RWPE2 (cell line): ENCODE results near the gene MMP21.

Experiments
- ATAC-seq: fragments of 200-7000 bp; cut with Tn5 transposase; 3 replicates; pipeline ENCODE4 v1.9.1; 2021; ENCODE audit warnings: low read depth
- DNase-seq: peaks from one replicate; pipeline ENCODE4 v3.0.0-alpha.2; 2020; ENCODE audit warnings: low spot score
- H3K27ac ChIP-seq: fragments of 450-650 bp; 2 replicates; pipeline ENCODE4 v1.5.1; 2017; ENCODE audit warnings: mild to moderate bottlenecking; ENCODE audit not compliant: poor library complexity, severe bottlenecking
- H3K27me3 ChIP-seq: fragments of 250-450 bp; sonication (Bioruptor Pico); 2 replicates; pipeline ENCODE4 v1.5.1; 2021; ENCODE audit warnings: mild to moderate bottlenecking, moderate library complexity; ENCODE audit not compliant: insufficient read depth, poor library complexity, severe bottlenecking
- H3K36me3 ChIP-seq: fragments of 250-450 bp; sonication (Bioruptor Pico); 2 replicates; pipeline ENCODE4 v1.5.1; 2020; ENCODE audit warnings: low read depth, mild to moderate bottlenecking, moderate library complexity
- H3K4me1 ChIP-seq: fragments of 250-450 bp; sonication (Bioruptor Pico); 2 replicates; pipeline ENCODE4 v1.5.1; 2021; ENCODE audit warnings: mild to moderate bottlenecking, moderate library complexity; ENCODE audit not compliant: insufficient read depth, poor library complexity, severe bottlenecking
- H3K4me3 ChIP-seq: fragments of 250-450 bp; sonication (Bioruptor Pico); 2 replicates; pipeline ENCODE4 v1.5.1; 2021; ENCODE audit warnings: mild to moderate bottlenecking, moderate library complexity; ENCODE audit not compliant: severe bottlenecking
- H3K9me3 ChIP-seq: fragments of 250-450 bp; sonication (Bioruptor Pico); 2 replicates; pipeline ENCODE4 v1.5.1; 2021; ENCODE audit warnings: mild to moderate bottlenecking, moderate library complexity; ENCODE audit not compliant: severe bottlenecking
- TF ChIP-seq, protein P1 (sequence below): fragments of 450-650 bp; IDR thresholded peaks from one replicate; pipeline ENCODE4 v1.5.1; 2017; ENCODE audit warnings: mild to moderate bottlenecking, moderate library complexity; ENCODE audit not compliant: poor library complexity, severe bottlenecking

MMP21 gene

DNA sequence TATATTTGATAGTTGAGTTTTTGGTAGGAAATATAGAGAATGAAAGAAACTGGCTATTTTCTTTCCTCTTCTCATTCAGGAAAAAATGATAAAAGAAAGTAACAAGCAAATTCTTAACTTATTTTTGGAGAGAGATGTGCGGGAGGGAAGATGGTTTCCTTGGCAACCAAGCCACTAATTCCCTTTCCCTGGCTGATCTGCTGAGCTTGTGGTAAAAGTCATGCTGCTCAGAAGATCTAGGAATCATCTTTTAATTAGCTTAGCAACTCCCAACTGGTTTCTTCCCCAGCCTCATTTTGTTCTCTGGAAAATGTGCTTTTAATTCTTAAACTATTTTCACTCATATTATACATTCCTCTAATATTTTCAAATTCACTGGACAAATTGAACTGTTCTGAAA, 35.6 kb upstream of the MMP21 start:
- TF ChIP-seq, protein P1, sequence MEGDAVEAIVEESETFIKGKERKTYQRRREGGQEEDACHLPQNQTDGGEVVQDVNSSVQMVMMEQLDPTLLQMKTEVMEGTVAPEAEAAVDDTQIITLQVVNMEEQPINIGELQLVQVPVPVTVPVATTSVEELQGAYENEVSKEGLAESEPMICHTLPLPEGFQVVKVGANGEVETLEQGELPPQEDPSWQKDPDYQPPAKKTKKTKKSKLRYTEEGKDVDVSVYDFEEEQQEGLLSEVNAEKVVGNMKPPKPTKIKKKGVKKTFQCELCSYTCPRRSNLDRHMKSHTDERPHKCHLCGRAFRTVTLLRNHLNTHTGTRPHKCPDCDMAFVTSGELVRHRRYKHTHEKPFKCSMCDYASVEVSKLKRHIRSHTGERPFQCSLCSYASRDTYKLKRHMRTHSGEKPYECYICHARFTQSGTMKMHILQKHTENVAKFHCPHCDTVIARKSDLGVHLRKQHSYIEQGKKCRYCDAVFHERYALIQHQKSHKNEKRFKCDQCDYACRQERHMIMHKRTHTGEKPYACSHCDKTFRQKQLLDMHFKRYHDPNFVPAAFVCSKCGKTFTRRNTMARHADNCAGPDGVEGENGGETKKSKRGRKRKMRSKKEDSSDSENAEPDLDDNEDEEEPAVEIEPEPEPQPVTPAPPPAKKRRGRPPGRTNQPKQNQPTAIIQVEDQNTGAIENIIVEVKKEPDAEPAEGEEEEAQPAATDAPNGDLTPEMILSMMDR, result no peak
- peaks cover 58% of the 10 kb centered on the region for H3K36me3 ChIP-seq
- H3K4me1 ChIP-seq, result no peaks in the 10 kb centered on the region
- H3K27ac ChIP-seq, result no peak overlapping the region
- DNase-seq, result no peak
- no peaks in the 10 kb centered on the region for H3K27me3 ChIP-seq
- H3K9me3 ChIP-seq, result no peaks in the 10 kb centered on the region
- H3K4me3 ChIP-seq, result no peak overlapping the region
- no peak for ATAC-seq

DNA sequence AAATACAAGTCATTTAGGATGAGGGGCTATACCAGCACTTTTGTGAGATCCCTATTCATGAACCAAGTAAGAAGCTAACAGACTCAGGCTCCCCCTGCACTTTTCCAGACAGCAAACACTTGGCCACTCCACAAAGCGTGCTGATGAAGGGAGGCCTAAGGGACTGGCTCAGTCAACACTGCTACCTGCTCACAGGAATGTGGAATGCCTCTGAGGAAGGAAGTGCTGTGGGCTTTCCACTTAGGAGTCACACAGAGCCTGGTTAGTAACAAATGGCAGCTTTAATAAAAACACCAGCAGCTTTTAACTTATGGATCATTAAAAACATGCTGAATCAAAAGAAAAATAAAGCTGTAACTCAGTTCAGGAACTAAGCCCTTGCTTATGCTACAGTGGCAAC, 32.4 kb upstream of the MMP21 start:
- no peaks in the 10 kb centered on the region for H3K27me3 ChIP-seq
- peaks cover 45% of the 10 kb centered on the region for H3K36me3 ChIP-seq
- H3K27ac ChIP-seq, result no peak overlapping the region
- no peak for DNase-seq
- TF ChIP-seq, protein P1, result no peak
- no peaks in the 10 kb centered on the region for H3K9me3 ChIP-seq
- no peaks in the 10 kb centered on the region for H3K4me1 ChIP-seq
- H3K4me3 ChIP-seq, result no peak overlapping the region
- no peak for ATAC-seq

DNA sequence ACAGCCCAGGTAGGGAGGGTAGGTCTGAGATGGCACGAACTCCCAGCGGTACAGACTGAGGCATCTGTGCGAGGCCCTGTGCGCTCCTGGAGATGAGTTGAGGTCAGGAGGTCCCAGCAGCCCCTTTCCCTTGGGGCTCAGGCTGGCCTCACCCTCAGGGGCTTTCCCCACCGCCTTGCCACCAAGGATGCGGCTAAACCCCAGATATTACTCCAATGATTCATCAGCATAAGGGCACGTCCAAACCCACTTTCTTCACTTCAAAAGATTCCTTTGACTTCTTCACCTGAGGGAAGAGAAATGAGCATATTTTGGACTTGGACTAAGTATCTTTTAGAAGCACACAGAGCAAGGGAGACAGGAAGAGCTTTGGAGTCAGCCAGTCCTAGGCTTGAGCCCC, 27.1 kb upstream of the MMP21 start:
- Histone ChIP-seq H3K27me3 (no peaks in the 10 kb centered on the region), H3K9me3 (no peaks in the 10 kb centered on the region), H3K4me3 (no peak overlapping the region), H3K27ac (no peak overlapping the region), H3K4me1 (no peaks in the 10 kb centered on the region), H3K36me3 (peaks cover 18% of the 10 kb centered on the region)
- TF ChIP-seq, protein P1, result no peak
- ATAC-seq (peak; percentile 17; the same call in 1 of the 3 replicates), DNase-seq (no peak)

DNA sequence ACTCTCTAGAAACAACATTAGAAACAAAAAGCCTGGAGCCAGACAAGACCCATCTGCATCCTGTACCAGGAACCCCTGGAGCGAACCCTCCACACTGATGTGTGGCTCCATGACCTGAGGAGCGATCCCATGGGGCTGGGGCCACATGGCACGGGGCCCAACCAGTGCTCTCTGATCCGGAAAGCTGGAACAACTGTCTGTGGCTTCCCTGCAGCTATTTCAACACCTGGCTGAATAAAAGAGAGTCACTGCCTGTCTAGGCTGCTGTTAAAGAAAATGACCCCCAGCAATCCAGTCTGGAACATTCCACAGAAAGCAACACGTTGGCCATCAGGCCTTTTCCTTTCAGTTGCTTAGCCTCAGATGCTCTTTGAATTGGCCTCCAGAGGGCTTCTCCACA, 26.5 kb upstream of the MMP21 start:
- DNase-seq, result no peak
- Histone ChIP-seq H3K4me3 (no peak overlapping the region), H3K27me3 (no peaks in the 10 kb centered on the region), H3K27ac (no peak overlapping the region), H3K4me1 (no peaks in the 10 kb centered on the region), H3K9me3 (no peaks in the 10 kb centered on the region), H3K36me3 (peaks cover 17% of the 10 kb centered on the region)
- TF ChIP-seq, protein P1, result no peak
- no peak for ATAC-seq

GRCh38 chr10:125801574-125801973, 26.0 kb upstream of the MMP21 start:
- Histone ChIP-seq H3K9me3 (no peaks in the 10 kb centered on the region), H3K4me1 (no peaks in the 10 kb centered on the region), H3K36me3 (peaks cover 11% of the 10 kb centered on the region), H3K4me3 (no peak overlapping the region), H3K27ac (no peak overlapping the region), H3K27me3 (no peaks in the 10 kb centered on the region)
- TF ChIP-seq, protein P1, result no peak
- DNase-seq, result no peak
- ATAC-seq, result no peak
